GM10847 (cell line): ENCODE data around the gene COL8A1.

Source experiments
- POLR2A ChIP-seq: IDR thresholded peaks from 2 replicates; pipeline ENCODE4 v1.6.1; 2011; ENCODE audit not compliant: insufficient read length; ENCODE audit errors: extremely low read depth

Gene COL8A1

DNA sequence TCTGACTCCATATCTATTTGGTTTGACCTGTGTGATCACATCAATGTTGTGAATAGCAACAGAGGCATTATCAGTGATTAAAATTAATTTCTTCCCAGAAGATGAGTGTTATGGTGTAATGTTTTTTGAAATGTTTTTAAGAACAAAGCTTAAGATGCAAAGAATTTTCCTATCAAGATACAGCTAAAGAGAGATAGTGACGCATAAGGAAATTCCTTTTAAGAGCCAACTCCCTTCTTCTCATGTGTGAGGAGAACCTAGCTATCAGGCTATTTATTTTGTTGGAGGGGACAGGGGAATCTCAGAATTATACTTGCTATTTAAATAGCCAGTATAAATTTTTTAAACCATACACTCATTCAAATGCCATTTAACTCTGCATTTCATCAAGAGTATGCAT is 71.3 kb downstream of the COL8A1 start:
- no peak for TF ChIP-seq POLR2A

DNA sequence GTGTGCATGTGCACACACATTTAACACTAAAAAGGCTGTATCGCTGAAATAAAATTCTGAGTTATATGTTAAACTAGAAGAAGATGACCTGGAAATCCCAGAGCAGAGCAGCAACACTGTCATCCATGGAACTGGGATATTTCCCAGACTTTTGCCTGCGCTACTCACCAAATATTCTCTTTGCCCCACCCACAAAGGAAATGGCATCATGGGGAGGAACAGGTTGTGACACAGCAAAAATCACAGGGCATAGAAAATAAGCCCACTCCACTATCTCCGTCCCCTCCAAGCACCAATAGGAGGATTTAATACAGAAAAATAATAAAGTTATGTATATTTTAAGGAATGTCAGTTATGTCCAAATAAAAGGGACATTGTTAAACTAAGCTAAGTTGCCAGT is 71.7 kb downstream of the COL8A1 start:
- TF ChIP-seq POLR2A: no peak

- TF ChIP-seq POLR2A: no peak
Observed at GRCh38 chr3:99711351-99711750, 73.0 kb downstream of the COL8A1 start.

GRCh38 chr3:99712291-99712954 is 74.0 kb downstream of the COL8A1 start:
- TF ChIP-seq POLR2A: no peak

- TF ChIP-seq POLR2A: no peak
Observed at GRCh38 chr3:99713440-99713839, 75.0 kb downstream of the COL8A1 start.

- no peak for TF ChIP-seq POLR2A
Observed at GRCh38 chr3:99714146-99714545, 75.8 kb downstream of the COL8A1 start.

DNA sequence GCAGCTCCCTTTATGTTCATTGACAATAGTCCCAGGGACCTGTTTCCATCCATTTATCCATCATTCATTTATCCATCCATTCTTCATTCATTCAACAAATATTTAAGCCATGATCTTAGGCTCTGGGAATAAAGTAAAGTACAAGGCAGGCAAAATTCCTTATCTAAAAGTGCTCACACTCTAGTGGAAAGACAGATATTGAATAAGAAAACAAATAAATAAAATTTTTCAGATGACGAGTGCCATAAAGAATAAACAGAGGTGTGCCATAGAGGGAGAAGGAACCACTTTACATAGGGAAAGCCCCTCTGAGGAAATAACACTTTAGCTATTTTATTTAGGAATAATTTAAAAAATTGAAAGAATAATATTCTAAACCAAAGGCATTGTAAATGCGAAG is 76.2 kb downstream of the COL8A1 start:
- no peak for TF ChIP-seq POLR2A

DNA sequence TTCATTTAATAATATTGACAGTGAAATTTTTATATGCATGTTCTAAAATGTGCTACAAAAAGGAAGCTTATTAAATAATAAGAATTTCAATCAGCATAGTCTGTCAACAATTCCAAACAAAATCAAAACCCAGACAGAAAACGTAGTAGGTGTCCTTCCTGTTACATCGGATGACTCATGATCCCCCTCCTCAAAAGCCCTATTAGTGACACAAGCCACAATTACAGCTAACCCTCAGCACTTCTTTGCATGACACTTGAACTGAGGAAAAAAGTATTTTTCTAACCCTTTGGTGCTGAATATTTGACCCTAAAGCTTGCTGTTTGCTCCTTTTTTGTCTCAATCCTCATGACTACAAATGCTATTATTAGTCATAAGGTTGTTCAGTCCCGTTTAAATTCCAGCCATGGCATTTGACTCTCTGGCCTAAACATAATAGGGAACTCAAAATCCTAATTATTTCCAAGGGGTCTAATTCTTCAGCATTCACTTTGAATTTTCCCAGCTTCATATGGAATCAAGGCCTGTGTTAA is 78.1 kb downstream of the COL8A1 start:
- no peak for TF ChIP-seq POLR2A

DNA sequence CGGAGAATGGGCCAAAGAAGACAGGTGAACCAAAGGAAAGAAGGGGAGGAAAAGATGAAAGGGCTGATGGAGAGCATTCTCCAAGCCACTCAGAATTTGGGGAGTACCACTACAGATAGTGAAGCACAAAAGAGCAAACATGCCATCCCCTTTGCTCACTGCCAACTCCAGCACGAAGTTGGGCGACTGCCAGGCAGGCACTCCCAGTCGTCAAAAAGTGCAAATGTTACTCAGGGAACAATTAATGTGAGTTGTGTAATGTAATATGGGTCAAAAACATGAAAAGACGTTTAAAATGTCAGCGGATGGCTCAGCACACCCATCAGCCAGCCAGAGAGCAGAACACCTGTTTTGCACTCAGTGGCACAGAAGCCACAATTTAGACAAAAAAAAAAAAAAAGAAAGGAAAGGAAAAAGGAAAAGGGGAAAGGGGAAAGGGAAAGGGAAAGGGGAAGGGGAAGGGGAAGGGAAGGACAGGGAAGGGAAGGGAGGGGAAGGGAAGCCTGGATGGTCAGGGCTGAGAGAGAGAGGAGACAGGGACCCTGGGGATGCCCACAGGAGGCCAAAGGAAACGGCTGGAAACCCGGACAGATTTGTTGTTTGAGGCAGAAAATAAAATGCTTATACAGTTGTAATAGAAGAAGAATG is 82.7 kb downstream of the COL8A1 start:
- no peak for TF ChIP-seq POLR2A

DNA sequence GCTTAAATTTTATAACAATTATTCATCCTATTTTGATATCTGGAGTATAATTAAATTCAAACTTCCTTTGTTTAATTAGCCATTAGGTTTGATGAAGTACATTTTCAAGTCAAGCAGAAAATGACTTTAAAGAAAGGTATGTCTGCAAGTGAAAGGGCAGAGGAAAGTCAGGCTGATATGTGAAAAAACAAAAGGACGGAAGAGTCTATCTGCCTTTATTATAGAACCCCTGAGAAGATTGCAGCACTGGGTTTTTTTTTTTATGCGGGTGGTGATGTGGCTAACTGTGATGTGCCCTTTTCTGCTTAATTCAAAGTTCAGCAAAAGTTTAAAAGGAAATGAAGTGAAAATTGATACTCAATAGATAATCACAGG is 83.2 kb downstream of the COL8A1 start:
- no peak for TF ChIP-seq POLR2A

GRCh38 chr3:99724276-99724675 is 85.9 kb downstream of the COL8A1 start:
- no peak for TF ChIP-seq POLR2A

- no peak for TF ChIP-seq POLR2A
Observed at GRCh38 chr3:99730870-99731269, 92.5 kb downstream of the COL8A1 start.

DNA sequence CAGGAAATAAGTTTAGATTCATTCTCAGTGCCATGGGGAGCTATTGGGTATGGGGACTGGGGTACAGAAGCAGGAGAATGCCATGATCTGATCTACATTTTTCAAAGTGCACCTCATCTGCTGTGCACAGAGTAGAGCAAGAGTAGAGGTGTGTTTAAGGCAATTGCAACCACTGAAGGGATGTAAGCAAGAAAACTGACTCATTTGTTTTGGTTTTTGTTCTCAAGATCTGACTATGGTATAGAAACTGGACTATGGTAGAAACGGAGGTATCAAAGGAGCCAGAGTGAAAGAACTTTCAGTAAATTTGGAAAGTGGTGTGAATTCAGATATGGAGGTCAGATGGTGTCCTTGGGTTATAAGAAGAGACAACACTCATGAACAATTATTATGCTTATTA is 93.1 kb downstream of the COL8A1 start:
- TF ChIP-seq POLR2A: no peak

DNA sequence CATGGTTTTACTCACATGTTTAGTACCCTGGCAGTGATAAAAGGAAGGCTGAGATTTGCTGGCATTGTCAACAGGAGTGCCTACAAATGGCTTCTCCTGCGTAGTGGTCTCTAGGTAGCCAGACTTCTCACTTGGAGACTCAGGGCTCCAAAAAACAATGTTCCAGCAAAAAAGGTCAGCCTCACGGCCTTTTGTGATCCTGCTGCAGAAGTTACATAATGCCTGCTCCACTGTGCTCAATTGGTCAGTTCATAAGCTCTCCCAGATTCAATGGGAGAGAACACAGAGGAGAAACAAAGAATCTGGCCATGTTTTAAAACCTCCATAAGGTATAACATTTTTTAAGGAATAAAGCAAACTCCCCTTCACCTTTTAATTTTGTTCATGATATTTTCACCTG is 103.2 kb downstream of the COL8A1 start:
- no peak for TF ChIP-seq POLR2A

GRCh38 chr3:99747915-99748314 is 109.5 kb downstream of the COL8A1 start:
- TF ChIP-seq POLR2A: no peak

DNA sequence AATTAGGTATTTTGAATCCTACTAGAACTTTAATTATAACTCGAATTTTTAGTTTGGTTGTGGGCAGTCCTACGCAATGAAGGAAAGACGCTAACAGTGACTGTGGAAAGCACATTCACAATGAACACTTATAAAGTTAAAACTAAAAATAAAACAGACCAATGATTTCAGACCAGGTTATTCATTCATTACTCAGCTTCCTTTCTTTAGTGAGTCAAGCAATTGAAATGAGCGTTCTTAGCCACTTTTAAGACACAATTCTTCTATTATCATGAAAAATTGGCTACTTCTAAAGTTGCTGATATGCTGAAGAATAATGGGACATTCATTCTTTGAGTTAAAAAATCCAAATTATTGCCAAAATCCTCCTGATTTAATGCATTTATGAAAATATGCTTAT is 113.3 kb downstream of the COL8A1 start:
- TF ChIP-seq POLR2A: no peak

GRCh38 chr3:99753268-99753975 is 115.0 kb downstream of the COL8A1 start:
- TF ChIP-seq POLR2A: no peak

DNA sequence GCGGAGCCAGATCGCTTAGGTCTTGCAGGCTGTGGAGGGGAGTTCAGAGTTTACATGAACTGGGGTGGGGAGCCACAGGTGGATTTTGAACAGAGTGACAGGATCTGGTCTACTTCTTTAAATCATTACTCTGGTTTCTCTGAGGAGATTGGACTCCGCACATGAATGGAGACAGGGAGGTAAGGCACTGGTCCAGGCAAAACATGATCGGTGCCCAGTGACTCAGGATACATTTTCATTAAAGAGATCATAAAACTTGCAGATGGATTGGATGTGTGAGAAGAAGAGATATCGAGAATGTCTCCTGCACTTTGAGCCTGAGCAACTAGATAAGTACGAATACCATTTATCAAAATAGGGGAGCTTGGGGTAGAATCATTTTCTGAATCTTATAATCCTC is 117.4 kb downstream of the COL8A1 start:
- TF ChIP-seq POLR2A: no peak
